OCI-LY1 (cell line): ENCODE results near the gene DSE.

Experiments
- H2AFZ ChIP-seq: fragments of 200-600 bp; sonication (generic), shearing (Covaris generic); 2 replicates; pipeline ENCODE4 v1.6.0; 2014; ENCODE audit warnings: antibody characterized with exemption, mild to moderate bottlenecking, low read length
- H3F3A ChIP-seq: fragments of 200-600 bp; sonication (generic), shearing (Covaris generic); 2 replicates; pipeline ENCODE4 v1.6.0; 2014; ENCODE audit warnings: mild to moderate bottlenecking, antibody characterized with exemption, low read length, moderate library complexity; ENCODE audit not compliant: insufficient read depth
- H3K27ac ChIP-seq: fragments of 200-600 bp; sonication (generic); 2 replicates; pipeline ENCODE4 v1.5.1; 2014; ENCODE audit warnings: low read length, mixed run types, mild to moderate bottlenecking, low read depth; ENCODE audit not compliant: poor library complexity, severe bottlenecking
- H3K27me3 ChIP-seq: fragments of 200-600 bp; sonication (generic); 2 replicates; pipeline ENCODE4 v1.6.0; 2014; ENCODE audit warnings: antibody characterized with exemption, mild to moderate bottlenecking, low read length, moderate library complexity; ENCODE audit not compliant: insufficient read depth
- H3K36me3 ChIP-seq: fragments of 200-600 bp; sonication (generic); 2 replicates; pipeline ENCODE4 v1.6.1; 2014; ENCODE audit warnings: mild to moderate bottlenecking, antibody characterized with exemption, low read length, moderate library complexity, mixed read lengths; ENCODE audit not compliant: insufficient read depth
- H3K4me1 ChIP-seq: fragments of 200-600 bp; sonication (generic); 2 replicates; pipeline ENCODE4 v1.5.1; 2014; ENCODE audit warnings: mild to moderate bottlenecking, low read length, moderate library complexity; ENCODE audit not compliant: insufficient read depth, severe bottlenecking
- H3K4me2 ChIP-seq: fragments of 200-600 bp; sonication (generic), shearing (Covaris generic); 2 replicates; pipeline ENCODE4 v1.6.1; 2014; ENCODE audit warnings: low read length
- H3K4me3 ChIP-seq: fragments of 200-600 bp; sonication (generic); 2 replicates; pipeline ENCODE4 v1.5.1; 2014; ENCODE audit warnings: low read length, low read depth, mild to moderate bottlenecking, mixed read lengths; ENCODE audit not compliant: poor library complexity, severe bottlenecking
- H3K79me2 ChIP-seq: fragments of 200-600 bp; shearing (Covaris generic); 2 replicates; pipeline ENCODE4 v1.6.1; 2016; ENCODE audit warnings: mixed run types, low read length, mixed read lengths; ENCODE audit not compliant: insufficient read depth
- H3K9ac ChIP-seq: fragments of 200-600 bp; sonication (generic), shearing (Covaris generic); 2 replicates; pipeline ENCODE4 v1.6.1; 2014; ENCODE audit warnings: mild to moderate bottlenecking, low read length, mixed read lengths
- H3K9me2 ChIP-seq: fragments of 200-600 bp; sonication (generic), shearing (Covaris generic); 2 replicates; pipeline ENCODE4 v1.6.1; 2014; ENCODE audit warnings: low read depth, mild to moderate bottlenecking, low read length, mixed read lengths
- H3K9me3 ChIP-seq: fragments of 200-600 bp; shearing (Covaris generic); 2 replicates; pipeline ENCODE4 v1.6.1; 2014; ENCODE audit warnings: low read length, mixed read lengths
- H4K20me1 ChIP-seq: fragments of 200-600 bp; sonication (generic), shearing (Covaris generic); 2 replicates; pipeline ENCODE4 v1.6.0; 2016; ENCODE audit warnings: mild to moderate bottlenecking, low read length; ENCODE audit not compliant: insufficient read depth
- CTCF ChIP-seq: fragments of 200-600 bp; sonication (generic), shearing (Covaris generic); IDR thresholded peaks from 2 replicates; pipeline ENCODE4 v1.5.1; 2017; ENCODE audit warnings: mild to moderate bottlenecking, antibody characterized with exemption, low read length, moderate library complexity, mixed read lengths
- EZH2 ChIP-seq: fragments of 200-600 bp; sonication (generic), shearing (Covaris generic); IDR thresholded peaks from 2 replicates; pipeline ENCODE4 v1.8.0; 2017; ENCODE audit warnings: borderline replicate concordance, mixed run types, mild to moderate bottlenecking, antibody characterized with exemption, low read length, moderate library complexity, mixed read lengths

DSE gene

GRCh38 chr6:116385921-116386320 is 15.2 kb downstream of the DSE start:
- Histone ChIP-seq H3K9ac (no peak overlapping the region), H3K79me2 (no peaks in the 10 kb centered on the region)
- no peak for TF ChIP-seq CTCF
- TF ChIP-seq EZH2 = no peak

GRCh38 chr6:116386581-116387299 is 16.0 kb downstream of the DSE start:
- H3K4me1 ChIP-seq = no peaks in the 10 kb centered on the region
- no peaks in the 10 kb centered on the region for H3K36me3 ChIP-seq
- no peaks in the 10 kb centered on the region for H3F3A ChIP-seq
- H3K4me2 ChIP-seq = no peak overlapping the region
- H3K9me3 ChIP-seq = no peaks in the 10 kb centered on the region
- H3K79me2 ChIP-seq = no peaks in the 10 kb centered on the region
- no peak overlapping the region for H3K27ac ChIP-seq
- no peak overlapping the region for H3K9ac ChIP-seq
- no peaks in the 10 kb centered on the region for H4K20me1 ChIP-seq
- no peak overlapping the region for H2AFZ ChIP-seq
- no peak overlapping the region for H3K4me3 ChIP-seq
- H3K27me3 ChIP-seq = no peaks in the 10 kb centered on the region
- no peak for TF ChIP-seq CTCF
- H3K9me2 ChIP-seq = no peaks in the 10 kb centered on the region

More at GRCh38 chr6:116385921-116386320, 15.2 kb downstream of the DSE start:
- Histone ChIP-seq H3K27ac (no peak overlapping the region), H3K9me2 (no peaks in the 10 kb centered on the region), H3F3A (no peaks in the 10 kb centered on the region), H3K9me3 (no peaks in the 10 kb centered on the region), H3K36me3 (no peaks in the 10 kb centered on the region), H3K4me2 (no peak overlapping the region), H3K4me3 (no peak overlapping the region), H3K4me1 (no peaks in the 10 kb centered on the region), H3K27me3 (no peaks in the 10 kb centered on the region), H4K20me1 (no peaks in the 10 kb centered on the region), H2AFZ (no peak overlapping the region)

- no peaks in the 10 kb centered on the region for H3K4me1 ChIP-seq
- H3K9me3 ChIP-seq = no peaks in the 10 kb centered on the region
- no peak overlapping the region for H3K4me2 ChIP-seq
- no peaks in the 10 kb centered on the region for H3K9me2 ChIP-seq
- H2AFZ ChIP-seq = no peak overlapping the region
- H4K20me1 ChIP-seq = no peaks in the 10 kb centered on the region
- H3K36me3 ChIP-seq = no peaks in the 10 kb centered on the region
- H3K27me3 ChIP-seq = no peaks in the 10 kb centered on the region
- H3K27ac ChIP-seq = no peak overlapping the region
- H3K9ac ChIP-seq = no peak overlapping the region
- TF ChIP-seq CTCF (no peak), EZH2 (no peak)
- H3K4me3 ChIP-seq = no peak overlapping the region
- H3F3A ChIP-seq = no peaks in the 10 kb centered on the region
- no peaks in the 10 kb centered on the region for H3K79me2 ChIP-seq
Measured at GRCh38 chr6:116387374-116387773, 16.6 kb downstream of the DSE start.
